AG04450 (cell line): ENCODE data around the gene THBS1. TPM values are rescaled to one million over a fixed set of nuclear protein-coding genes. Genes with fewer than 3 reads are reported as not detected.
A peak's percentile ranks its signal among the peaks of the same experiment; 100 is the strongest.

Experiments used
- CTCF ChIA-PET: fragments of 300-600, 350-600 bp; formaldehyde crosslinking; extraction: SDS; loops from one replicate; lab custom pipeline; 2022; ENCODE audit warnings: antibody characterized with exemption, inconsistent platforms; lab: Charles Lee
- POLR2A ChIA-PET: fragments of 350-600 bp; formaldehyde crosslinking; extraction: SDS; loops from one replicate; lab custom pipeline; 2021; ENCODE audit warnings: antibody characterized with exemption, inconsistent platforms; lab: Yijun Ruan, JAX
- DNase-seq: peaks from one replicate; pipeline ENCODE4 v3.0.0-alpha.2; 2011; ENCODE audit warnings: low read depth, low spot score
- H3K27ac ChIP-seq: one replicate; pipeline ENCODE4 v1.5.1; 2012; ENCODE audit warnings: low read depth, low read length, control low read depth
- H3K27me3 ChIP-seq: one replicate; pipeline ENCODE4 v1.6.0; 2012; ENCODE audit warnings: low read length; ENCODE audit not compliant: control insufficient read depth, insufficient read depth
- H3K4me3 ChIP-seq: 2 replicates; pipeline ENCODE4 v1.5.1; 2011; ENCODE audit warnings: mild to moderate bottlenecking, low read depth, low read length, control low read depth
- H3K9me3 ChIP-seq: 2 replicates; pipeline ENCODE4 v1.5.1; 2012; ENCODE audit warnings: low read length; ENCODE audit not compliant: control insufficient read depth, insufficient read depth
- CTCF ChIP-seq: IDR thresholded peaks from 2 replicates; pipeline ENCODE4 v1.5.1; 2011; ENCODE audit warnings: low read depth, low read length, control low read depth, inconsistent platforms
- polyA plus RNA-seq: library from polyadenylated mRNA; depleted of rRNA; stranded (reverse); fragments of >200 nt; gene quantifications from 2 replicates; pipeline ENCODE4 v1.2.3, GENCODE V29; 2011

THBS1 gene
- polyA plus RNA-seq, 1 experiment = 686 TPM

DNA sequence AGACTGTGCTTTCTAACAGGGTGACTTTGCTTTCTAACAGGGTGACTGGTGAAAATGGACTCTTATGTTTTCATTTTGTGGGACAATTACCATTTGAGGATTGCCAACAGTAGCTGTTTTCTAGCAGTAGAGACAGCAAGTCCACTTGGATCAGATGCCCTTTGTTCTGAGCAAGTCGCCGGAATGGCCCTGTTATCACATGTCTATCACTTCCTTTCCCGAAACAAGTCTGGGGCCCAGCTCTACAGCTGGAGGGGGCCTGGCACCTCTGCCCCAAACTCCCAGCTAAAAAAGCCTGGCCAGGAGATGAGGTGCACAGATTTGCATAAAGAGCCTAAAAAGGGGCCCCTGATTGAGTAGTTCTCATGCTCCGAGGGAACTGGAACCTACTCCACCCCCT is 44.6 kb downstream of the THBS1 start:
- ChIA-PET CTCF (interaction anchor here (1.1 to 1.6 kb wide), 3 partner anchors 9 to 132 kb away, joined by 3 to 11 read pairs (median 3); no protein-coding TSS in a partner anchor), POLR2A (interaction anchor here (1.6 kb wide), 1 partner anchor 26 kb away, joined by 3 read pairs; no protein-coding TSS in a partner anchor)
- no peak for TF ChIP-seq CTCF
- DNase-seq = no peak
- no peak overlapping the region for H3K4me3 ChIP-seq
- H3K27ac ChIP-seq = no peak overlapping the region
- H3K9me3 ChIP-seq = no peaks in the 10 kb centered on the region; the same call in 1 of the 2 replicates
- H3K27me3 ChIP-seq = no peaks in the 10 kb centered on the region

- H3K27ac ChIP-seq = no peak overlapping the region
- DNase-seq = no peak
- H3K9me3 ChIP-seq = no peaks in the 10 kb centered on the region; the same call in 1 of the 2 replicates
- ChIA-PET CTCF (interaction anchor here (0.6 to 1.6 kb wide), 3 partner anchors 9 to 494 kb away, joined by 3 to 11 read pairs (median 3); no protein-coding TSS in a partner anchor), POLR2A (no interaction called here)
- no peaks in the 10 kb centered on the region for H3K27me3 ChIP-seq
- no peak for TF ChIP-seq CTCF
- H3K4me3 ChIP-seq = no peak overlapping the region
These were observed 45.0 kb downstream of the THBS1 start for GRCh38 chr15:39625856-39626255.

DNA sequence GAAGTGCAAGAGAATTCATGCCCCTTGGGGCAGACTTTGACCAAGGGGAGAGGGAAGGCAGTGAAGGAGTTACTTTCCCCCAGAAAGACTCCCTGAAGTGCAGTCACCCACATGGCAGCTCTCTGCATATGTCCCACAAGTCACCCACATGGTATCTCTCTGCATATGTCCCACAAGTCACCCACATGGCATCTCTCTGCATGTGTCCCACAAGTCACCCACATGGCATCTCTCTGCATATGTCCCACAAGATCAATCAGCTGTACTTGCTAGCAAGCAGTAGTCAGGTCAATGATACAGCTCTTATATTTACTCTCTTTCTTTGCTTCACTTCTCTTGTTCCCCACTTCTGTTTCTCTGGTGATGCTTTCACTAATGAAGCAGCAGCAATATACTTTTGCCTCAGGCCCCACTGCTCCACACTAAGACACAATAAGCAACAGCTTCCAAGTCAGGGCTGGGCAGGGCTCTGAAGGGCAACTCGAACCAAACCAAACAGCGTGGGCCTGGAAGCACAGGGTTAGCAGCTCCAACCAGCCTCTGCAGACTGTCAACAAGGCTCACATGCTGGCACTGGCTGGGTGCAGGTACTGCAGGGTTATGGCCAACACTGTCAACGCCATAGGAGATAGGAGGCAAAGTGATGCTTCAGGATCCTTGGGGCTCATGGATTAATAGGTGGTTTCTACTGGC is 46.7 kb downstream of the THBS1 start:
- no peaks in the 10 kb centered on the region for H3K27me3 ChIP-seq
- POLR2A ChIA-PET = interaction anchor here (0.6 kb wide), 1 partner anchor 1176 kb away, joined by 5 read pairs; no protein-coding TSS in a partner anchor
- CTCF ChIA-PET = interaction anchor here (1.2 kb wide), 1 partner anchor 132 kb away, joined by 3 read pairs; no protein-coding TSS in a partner anchor
- no peak overlapping the region for H3K4me3 ChIP-seq
- H3K9me3 ChIP-seq = no peaks in the 10 kb centered on the region; the same call in 1 of the 2 replicates
- H3K27ac ChIP-seq = no peak overlapping the region
- no peak for DNase-seq
- TF ChIP-seq CTCF = no peak

DNA sequence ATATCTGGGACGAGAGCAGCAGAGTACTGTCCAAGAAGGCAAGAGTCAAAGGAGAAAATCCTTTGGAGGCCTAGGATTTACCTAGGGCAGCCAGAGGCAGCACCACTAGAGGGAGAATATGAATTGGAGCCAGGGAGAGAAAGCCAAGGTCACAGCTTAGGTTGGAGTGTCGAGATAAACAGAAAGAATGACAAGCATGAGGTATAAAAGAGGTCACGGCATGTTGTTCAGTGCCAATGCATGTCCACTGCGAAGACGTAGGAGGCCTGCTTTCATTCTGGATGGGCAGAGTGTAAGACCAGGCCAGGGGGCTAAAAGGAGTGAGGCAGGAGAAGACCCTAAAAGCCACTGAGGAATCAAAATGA is 47.2 kb downstream of the THBS1 start:
- CTCF ChIA-PET = interaction anchor here (1.2 kb wide), 1 partner anchor 131 kb away, joined by 3 read pairs; no protein-coding TSS in a partner anchor
- H3K4me3 ChIP-seq = no peak overlapping the region
- POLR2A ChIA-PET = interaction anchor here (0.6 kb wide), 1 partner anchor 1176 kb away, joined by 5 read pairs; no protein-coding TSS in a partner anchor
- TF ChIP-seq CTCF = peak; percentile 42
- H3K9me3 ChIP-seq = no peaks in the 10 kb centered on the region; the same call in 1 of the 2 replicates
- no peak for DNase-seq
- no peaks in the 10 kb centered on the region for H3K27me3 ChIP-seq
- no peak overlapping the region for H3K27ac ChIP-seq
